Prostate gland (tissue), 2 donors: Measurements from ENCODE around the gene HS3ST6.

Source experiments
- CTCF ChIP-seq, 4 experiments: fragments of 200-600 bp in 2 of 4; fragments of 450-650 bp in 2 of 4; sonication (generic) in 2 of 4; IDR thresholded peaks; 1 replicate in 3 of 4; 2 replicates in 1 of 4; pipeline ENCODE4 v1.5.1; 2016 to 2019; ENCODE audit warnings: antibody characterized with exemption in 4 of 4, mild to moderate bottlenecking in 2 of 4, moderate library complexity in 2 of 4
- POLR2A ChIP-seq: fragments of 450-650 bp; IDR thresholded peaks from one replicate; pipeline ENCODE4 v1.6.1; 2016; ENCODE audit warnings: antibody characterized with exemption, mild to moderate bottlenecking

DNA sequence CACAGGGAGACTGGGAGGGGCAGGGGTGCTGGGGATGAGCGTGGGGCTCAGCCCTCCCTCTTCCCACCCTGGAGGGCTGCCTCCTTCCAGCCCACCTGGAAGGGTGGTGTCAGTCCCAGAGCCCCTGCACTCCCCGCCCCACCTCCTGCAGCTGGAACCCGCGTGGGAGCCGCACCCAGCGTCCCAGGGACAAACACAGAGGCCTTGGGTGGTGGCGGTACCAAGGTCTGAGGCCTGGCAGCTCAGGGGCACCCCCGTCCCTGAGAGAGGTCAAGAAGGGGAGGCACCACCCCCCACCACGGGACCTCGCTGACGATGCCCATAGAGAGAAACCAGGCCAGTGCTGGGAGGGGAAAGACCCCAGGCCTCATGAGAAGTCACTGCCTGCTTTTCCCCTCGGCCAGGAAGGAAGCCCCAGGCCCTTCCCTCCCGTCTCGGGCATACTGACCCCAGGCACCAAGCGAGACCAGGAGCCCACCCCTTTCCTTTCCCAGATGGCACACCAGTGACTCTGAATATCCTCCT is 4.1 kb downstream of the HS3ST6 start:
- TF ChIP-seq POLR2A (no peak), CTCF (IDR thresholded peaks at IDR 0.05) (no peak)
